Measurements from ENCODE around the gene TMEM203. TPM values are rescaled to one million over a fixed set of nuclear protein-coding genes. Genes with fewer than 3 reads are reported as not detected.
A peak's percentile ranks its signal among the peaks of the same experiment; 100 is the strongest.

Gene TMEM203
- polyA plus RNA-seq, 12 donors, result 20.7 to 39.2 (median 31.1) TPM; not detected in 1

- no peak for DNase-seq
Observed at GRCh38 chr9:137232101-137232500, 26.7 kb upstream of the TMEM203 start.

GRCh38 chr9:137231372-137232039 is 26.1 kb upstream of the TMEM203 start:
- no peak for DNase-seq

DNA sequence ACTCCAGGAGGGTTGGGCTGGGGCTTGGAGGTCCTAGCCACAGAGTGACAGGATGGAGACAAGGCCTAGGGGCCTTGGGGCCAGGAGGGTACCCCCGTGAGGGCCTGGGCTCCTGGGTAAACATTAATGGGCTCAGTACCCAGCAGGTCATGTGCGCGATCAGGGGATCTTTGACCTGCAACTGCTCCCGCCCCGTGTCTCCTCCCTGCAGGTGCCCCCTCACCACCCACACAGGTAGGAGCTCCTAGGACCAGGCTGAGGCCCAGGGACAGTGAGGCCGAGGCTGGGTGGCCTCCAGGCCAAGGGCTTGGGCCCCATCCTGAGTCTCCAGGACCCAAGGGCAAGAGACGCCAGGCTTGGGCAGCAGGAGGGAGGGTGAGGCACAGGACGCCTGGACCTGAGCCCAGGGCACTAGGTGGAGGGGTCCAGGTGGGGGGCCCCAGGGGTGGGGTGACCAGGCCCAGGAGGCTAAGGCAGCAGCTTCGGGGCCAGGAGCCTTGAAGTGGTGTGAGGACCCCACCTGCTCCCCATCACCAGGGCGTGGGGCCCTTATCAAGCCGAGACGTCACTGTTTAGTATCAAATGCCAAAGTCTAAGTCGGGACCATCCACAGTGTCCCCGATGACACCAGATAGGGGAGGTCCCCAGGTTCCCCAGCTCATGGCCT is 25.4 kb upstream of the TMEM203 start, which contains the start of gene SLC34A3:
Gene SLC34A3 (plus strand): TSS at position 197 of the 667 bp plus-strand sequence. CDS start 802 bp downstream, outside the sequence.
- DNase-seq, result no peak

DNA sequence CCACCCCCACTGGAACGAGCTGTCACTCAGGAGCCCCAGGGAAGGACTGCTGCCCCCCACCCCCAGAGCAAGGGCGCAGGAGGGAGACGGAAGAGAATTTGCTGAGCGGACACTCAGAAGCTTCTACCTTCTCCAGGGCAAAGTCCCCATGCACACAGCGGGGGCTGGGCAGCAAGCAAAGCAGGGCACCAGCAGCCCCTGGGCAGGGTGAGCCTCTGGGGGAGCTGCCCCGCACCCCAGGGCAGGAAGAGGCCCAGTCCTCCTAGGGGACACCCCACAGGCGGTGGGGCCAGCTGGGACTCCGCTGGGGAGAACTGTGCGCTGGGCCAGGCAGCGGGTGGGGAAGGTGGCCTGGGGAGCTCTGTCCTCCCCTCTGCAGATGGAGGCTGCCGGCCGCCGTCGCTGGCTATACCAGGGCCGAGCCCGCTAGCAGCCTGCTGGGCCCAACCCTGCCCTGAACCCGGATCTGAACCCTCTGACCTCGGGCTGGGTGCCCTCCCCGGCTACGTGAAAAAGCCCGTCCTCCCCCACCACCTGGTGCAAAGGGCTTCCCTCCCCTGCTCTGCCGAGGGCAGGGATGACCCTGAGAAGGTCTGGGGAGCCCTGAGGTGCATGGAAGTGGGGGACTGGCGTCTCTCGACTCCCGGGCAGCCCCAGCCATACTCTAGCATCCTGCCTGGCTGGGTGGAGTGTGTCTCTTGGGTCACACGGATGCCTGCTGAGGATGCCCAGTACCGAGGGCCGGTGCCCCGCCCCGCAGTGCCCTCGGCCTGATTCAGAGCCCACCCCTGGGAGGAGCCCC is 24.7 kb upstream of the TMEM203 start:
- no peak for DNase-seq

- DNase-seq, result no peak
Observed at GRCh38 chr9:137228968-137229896, 23.8 kb upstream of the TMEM203 start.

DNA sequence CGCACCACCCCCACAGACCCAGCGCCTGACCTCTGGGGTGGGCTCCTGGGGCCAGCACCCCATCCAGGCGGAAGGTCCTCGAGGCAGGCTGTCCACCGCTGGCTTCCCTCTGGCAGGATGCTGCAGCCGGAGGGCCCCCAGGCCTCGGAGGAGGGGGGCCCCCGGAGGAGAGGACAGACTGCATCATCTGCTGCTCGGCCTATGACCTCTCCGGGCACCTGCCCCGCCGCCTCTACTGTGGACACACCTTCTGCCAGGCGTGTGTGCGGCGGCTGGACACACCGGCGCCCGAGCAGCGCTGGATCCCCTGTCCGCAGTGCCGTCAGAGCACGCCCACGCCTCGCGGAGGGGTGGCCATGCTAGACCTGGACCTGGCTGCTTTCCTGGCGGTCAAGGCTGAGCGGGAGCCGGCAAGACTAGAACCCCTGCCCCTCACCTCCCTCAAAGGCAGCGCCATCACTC is 23.1 kb upstream of the TMEM203 start:
- no peak for DNase-seq

- DNase-seq, result no peak
Observed at GRCh38 chr9:137227853-137228505, 22.5 kb upstream of the TMEM203 start.

- DNase-seq, result peak; percentile 69
Observed at GRCh38 chr9:137227054-137227852, 21.8 kb upstream of the TMEM203 start, which contains the start of gene RNF224. Gene RNF224 (plus strand): TSS chr9:137227502. CDS start chr9:137228336, 834 bp downstream.

DNA sequence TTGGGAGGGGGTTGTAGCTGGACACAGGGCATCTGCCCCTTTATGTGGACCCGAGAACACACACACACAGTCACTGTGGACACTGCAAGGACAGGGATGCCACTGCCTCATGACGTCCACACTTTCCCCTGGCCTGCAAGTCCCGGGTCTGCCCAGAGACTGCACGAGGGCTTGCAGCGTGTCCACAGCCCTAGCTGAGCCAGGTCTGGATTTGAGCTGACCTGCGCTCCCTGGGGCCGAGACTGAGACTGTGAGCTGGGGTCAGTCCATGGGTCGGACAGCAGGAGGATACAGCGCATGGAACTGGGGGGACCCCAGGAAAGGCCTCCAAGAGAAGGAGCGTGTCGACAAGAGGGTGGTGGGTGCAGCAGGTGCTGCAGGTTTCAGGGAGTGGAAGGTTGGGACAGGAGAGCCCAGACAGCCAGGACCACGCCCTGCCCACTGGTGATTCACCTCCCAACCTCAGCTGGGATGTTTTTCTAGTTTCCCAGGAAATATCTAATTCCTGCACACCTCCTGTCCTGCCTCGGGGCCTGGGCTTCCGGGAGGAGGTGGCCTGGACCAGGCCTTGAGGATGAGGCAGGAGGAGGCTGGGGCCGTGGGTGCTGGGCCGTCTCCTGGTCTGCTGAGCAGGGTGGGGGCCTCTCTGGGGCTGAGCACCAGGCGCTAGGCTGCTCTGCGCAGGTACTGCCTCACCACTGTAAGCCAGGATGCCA is 21.0 kb upstream of the TMEM203 start:
- DNase-seq, result no peak

GRCh38 chr9:137225699-137226331 is 20.4 kb upstream of the TMEM203 start:
- DNase-seq, result no peak

- no peak for DNase-seq
Observed at GRCh38 chr9:137224830-137225694, 19.6 kb upstream of the TMEM203 start, which contains the start of gene CYSRT1. Gene CYSRT1 (plus strand): TSS chr9:137225174. CDS start chr9:137225622, 448 bp downstream.

DNA sequence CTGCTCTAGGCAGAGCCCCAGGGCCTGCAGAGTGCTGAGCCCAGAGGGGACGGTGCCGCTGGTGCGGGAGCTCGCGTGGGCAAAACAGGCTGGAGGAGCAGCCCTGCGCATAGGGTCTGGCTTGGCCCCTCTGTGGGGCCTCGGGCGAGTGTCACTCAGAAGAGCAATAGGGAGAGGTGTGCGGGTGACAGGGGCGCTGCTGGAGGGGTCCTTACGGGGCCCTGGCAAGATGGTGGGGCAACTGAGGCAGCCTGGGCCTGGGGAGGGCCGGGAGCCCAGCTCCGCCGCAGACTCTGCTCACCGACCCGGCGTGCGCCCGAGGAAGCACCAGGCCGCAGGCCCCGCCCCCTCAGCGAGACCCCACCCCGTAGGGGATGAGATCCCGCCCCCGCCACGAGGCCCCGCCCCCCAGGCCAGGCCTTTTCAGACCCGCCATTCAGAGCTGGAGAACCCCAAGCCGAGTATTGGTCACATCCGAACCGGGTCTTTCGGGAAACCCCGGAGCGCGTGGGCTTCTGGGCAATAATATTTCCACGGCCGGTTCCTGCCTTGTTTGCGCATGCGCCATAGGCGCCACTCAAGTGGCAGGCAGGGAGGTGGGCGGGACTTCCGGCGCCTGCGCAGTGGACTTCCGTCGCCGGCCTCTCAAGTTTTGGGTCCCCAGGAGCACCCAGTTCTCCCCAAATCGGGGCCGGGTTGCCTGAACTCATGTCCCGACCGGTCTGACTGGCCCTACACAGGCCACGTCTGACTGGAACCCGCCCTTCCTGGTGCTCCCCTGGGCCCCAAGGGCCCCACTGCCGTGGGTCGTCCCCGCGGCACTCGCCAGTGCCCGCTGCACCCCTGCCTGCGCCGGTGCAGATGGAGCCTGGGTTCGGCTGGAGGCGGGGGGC is 17.9 kb upstream of the TMEM203 start:
- peak; percentile 96 for DNase-seq

GRCh38 chr9:137222190-137223077 is 17.0 kb upstream of the TMEM203 start, which contains the start of gene RNF208:
Gene RNF208 (minus strand): TSS chr9:137222240. CDS start chr9:137221212, 1,028 bp downstream.
- DNase-seq, result no peak

DNA sequence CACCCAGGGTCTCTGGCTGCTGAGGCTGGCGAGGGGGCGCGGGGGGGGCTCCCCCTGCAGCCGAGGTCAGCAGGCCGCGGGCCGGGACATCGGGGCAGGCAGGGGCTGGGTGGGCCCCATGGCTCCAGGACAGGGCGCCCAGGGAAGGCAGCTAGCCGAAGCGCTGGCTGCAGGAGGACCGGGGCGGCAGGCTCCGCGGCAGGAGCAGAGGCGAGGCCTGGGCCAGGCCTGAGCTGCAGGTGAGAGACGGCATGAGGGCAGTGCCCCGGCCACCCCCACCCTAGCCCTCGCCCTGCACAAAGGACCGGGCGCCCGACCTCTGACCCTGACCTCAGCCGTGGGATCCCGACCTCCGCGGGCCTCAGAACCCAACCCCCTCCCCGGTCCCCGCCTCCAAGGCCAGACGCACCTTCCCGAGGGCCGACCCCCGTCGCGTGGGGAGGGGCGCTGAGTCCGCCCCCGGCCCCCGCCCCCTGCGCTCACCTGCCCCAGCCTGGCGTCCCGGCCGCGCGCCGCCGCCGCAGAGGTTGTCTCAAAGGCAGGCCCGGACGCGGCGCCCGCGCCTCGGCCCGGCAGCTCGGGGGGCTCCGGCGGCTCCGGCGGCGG is 16.2 kb upstream of the TMEM203 start:
- DNase-seq, result no peak

DNA sequence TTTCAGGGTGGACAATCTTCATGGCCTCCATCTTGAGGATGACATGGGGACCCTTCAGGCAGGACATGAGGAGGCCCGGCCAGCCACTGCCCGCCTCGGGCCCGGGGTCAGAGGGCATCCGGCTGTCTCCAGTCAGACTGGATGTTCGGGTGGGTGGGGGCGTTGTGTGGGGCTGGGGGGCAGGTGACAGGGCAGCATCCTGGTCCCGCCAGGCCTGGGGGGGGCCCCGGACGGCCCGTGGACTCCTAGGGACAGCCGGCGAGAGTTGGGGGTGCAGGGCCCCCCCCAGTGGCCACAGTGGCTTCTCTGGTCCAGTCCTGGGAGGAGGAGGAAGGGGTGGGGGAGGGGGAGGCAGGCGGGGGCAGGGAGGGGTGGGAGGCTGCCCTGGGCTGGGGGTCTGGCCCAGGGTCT is 15.7 kb upstream of the TMEM203 start:
- DNase-seq, result no peak
